ENCODE data around the gene C5orf63. TPM values are rescaled to one million over a fixed set of nuclear protein-coding genes. Genes with fewer than 3 reads are reported as not detected.
"Not testable (repeated sequence)": the region's sequence is repeated elsewhere in the genome, so short reads cannot be mapped to it uniquely, and the experiment has no call there.

The C5orf63 gene
- total RNA-seq (10 to 100 TPM in 9 of 10 donors, 1 to 10 TPM in 1; 9.7 to 18.3 (median 12.9) TPM), polyA plus RNA-seq (1 to 10 TPM; 5.4 to 6.9 TPM)
- long read RNA-seq, donor 1, full-length matches to known transcripts = 4 of 8 reads
- long read RNA-seq, donor 1, partial matches to known transcripts = 3 of 8 reads
- long read RNA-seq, donor 1, other reads (novel, unspliced or antisense) = 1 of 8 reads
- long read RNA-seq, donor 2, full-length matches to known transcripts = 5 of 9 reads
- long read RNA-seq, donor 2, partial matches to known transcripts = 4 of 9 reads
- long read RNA-seq, donor 2, other reads (novel, unspliced or antisense) = 0 of 9 reads
- long read RNA-seq, donor 3, full-length matches to known transcripts = 7 of 14 reads
- long read RNA-seq, donor 3, partial matches to known transcripts = 5 of 14 reads
- long read RNA-seq, donor 3, other reads (novel, unspliced or antisense) = 2 of 14 reads

- intact Hi-C loops (cut with DNase I) = loop anchor here in 2 of 10 donors (5.0 kb wide), 1 partner anchor 41 kb away; the partner anchor contains the start of gene MARCHF3 (in 2 of the 2)
- peaks cover 0 to 48% (median 18%) of the 10 kb centered on the region in 9 donors for H3K4me1 ChIP-seq
- ATAC-seq (peak; percentile 84 to 95 (median 91)), DNase-seq (peak; percentile 45 to 71)
- peak within 1 kb of the TSS in 9 of 10 donors; percentile 52 to 74 (median 61) for H3K27ac ChIP-seq
- peaks cover 0 to 8% (median 0%) of the 10 kb centered on the region in 9 donors for H3K36me3 ChIP-seq
- no peaks in the 10 kb centered on the region for H3K9me3 ChIP-seq
- H3K4me3 ChIP-seq = peak within 1 kb of the TSS; percentile 23 to 67 (median 62)
- WGBS, 2 donors = 19 to 31% methylated on average over 56 of the region's 56 CpGs
- H3K27me3 ChIP-seq = no peaks in the 10 kb centered on the region
- TF ChIP-seq CTCF (IDR thresholded peaks at IDR 0.05) = peak in 6 of 9 donors; percentile 12 to 33 (median 27)
Observed at GRCh38 chr5:127072861-127073846, at the start of gene C5orf63. Gene C5orf63 (minus strand): TSS chr5:127073502. CDS start chr5:127058995, 14,507 bp downstream.

- H3K9me3 ChIP-seq = peaks cover 0 to 7% (median 0%) of the 10 kb centered on the region in 11 donors
Observed at GRCh38 chr5:127112347-127112864, 39.1 kb upstream of the C5orf63 start.

GRCh38 chr5:127111112-127111511 is 37.8 kb upstream of the C5orf63 start:
- intact Hi-C loops (cut with DNase I) = no loop called here

More at GRCh38 chr5:127112347-127112864, 39.1 kb upstream of the C5orf63 start:
- no peak for TF ChIP-seq CTCF (IDR thresholded peaks at IDR 0.05)
- H3K36me3 ChIP-seq = no peaks in the 10 kb centered on the region
- H3K27ac ChIP-seq = no peak overlapping the region
- WGBS, 2 donors = 94 to 98% methylated on average over 3 of the region's 3 CpGs
- no peak overlapping the region for H3K4me3 ChIP-seq
- H3K27me3 ChIP-seq = no peaks in the 10 kb centered on the region
- no peak for DNase-seq
- intact Hi-C loops (cut with DNase I) = no loop called here
- H3K4me1 ChIP-seq = no peaks in the 10 kb centered on the region
- no peak for ATAC-seq

GRCh38 chr5:127108624-127109260 is 35.4 kb upstream of the C5orf63 start:
- H3K36me3 ChIP-seq; H3K4me1 ChIP-seq; H3K4me3 ChIP-seq; H3K27me3 ChIP-seq; H3K9me3 ChIP-seq; intact Hi-C loops (cut with DNase I); ATAC-seq; H3K27ac ChIP-seq; DNase-seq: not testable (repeated sequence)
- 78 to 86% methylated on average over 9 of the region's 9 CpGs for WGBS, 2 donors

More at GRCh38 chr5:127111112-127111511, 37.8 kb upstream of the C5orf63 start:
- peaks cover 0 to 7% (median 0%) of the 10 kb centered on the region in 11 donors for H3K9me3 ChIP-seq
- no peaks in the 10 kb centered on the region for H3K36me3 ChIP-seq
- ATAC-seq = no peak
- H3K4me1 ChIP-seq = no peaks in the 10 kb centered on the region
- no peak for TF ChIP-seq CTCF (IDR thresholded peaks at IDR 0.05)
- H3K27me3 ChIP-seq = no peaks in the 10 kb centered on the region
- 72% methylated on average over 2 of the region's 2 CpGs for WGBS, 2 donors
- DNase-seq = no peak
- no peak overlapping the region for H3K27ac ChIP-seq
- no peak overlapping the region for H3K4me3 ChIP-seq

Data from heart right ventricle (tissue), 16 donors.